NCI-H1417 (cell line): ENCODE results near the gene C2CD4D.
A peak's percentile ranks its signal among the peaks of the same experiment; 100 is the strongest.

Source experiments
- DNase-seq, 3 experiments: peaks; one replicate each; lab custom pipeline; 2025; lab: John Stamatoyannopoulos, UW

Gene C2CD4D

GRCh38 chr1:151814971-151815545 lies 24.6 kb downstream of the C2CD4D start:
- DNase-seq: no peak

- no peak for DNase-seq
Observed at GRCh38 chr1:151814426-151814825, 25.2 kb downstream of the C2CD4D start.

GRCh38 chr1:151813271-151813977 lies 26.2 kb downstream of the C2CD4D start:
- DNase-seq: no peak

- DNase-seq: no peak
Observed at GRCh38 chr1:151811181-151811580, 28.4 kb downstream of the C2CD4D start.

GRCh38 chr1:151809985-151810556 lies 29.5 kb downstream of the C2CD4D start:
- DNase-seq: no peak

- no peak for DNase-seq
Observed at GRCh38 chr1:151809290-151809984, 30.2 kb downstream of the C2CD4D start.

- no peak for DNase-seq
Observed at GRCh38 chr1:151807766-151808165, 31.9 kb downstream of the C2CD4D start.

GRCh38 chr1:151807131-151807530 lies 32.5 kb downstream of the C2CD4D start:
- DNase-seq: no peak

- DNase-seq: no peak
Observed at GRCh38 chr1:151806170-151806569, 33.5 kb downstream of the C2CD4D start.

- DNase-seq: no peak
Observed at GRCh38 chr1:151805066-151805820, 34.4 kb downstream of the C2CD4D start, which contains the start of gene LINGO4. LINGO4 (minus strand) TSS chr1:151805419; CDS start chr1:151802704, 2,715 bp downstream.

- DNase-seq: no peak
Observed at GRCh38 chr1:151803915-151804314, 35.7 kb downstream of the C2CD4D start.

- no peak for DNase-seq
Observed at GRCh38 chr1:151803164-151803563, 36.5 kb downstream of the C2CD4D start.

GRCh38 chr1:151802372-151802771 lies 37.2 kb downstream of the C2CD4D start:
- DNase-seq: no peak

- no peak for DNase-seq
Observed at GRCh38 chr1:151801846-151802245, 37.8 kb downstream of the C2CD4D start.

- no peak for DNase-seq
Observed at GRCh38 chr1:151801310-151801820, 38.3 kb downstream of the C2CD4D start.

GRCh38 chr1:151800830-151801229 lies 38.8 kb downstream of the C2CD4D start:
- DNase-seq: no peak

GRCh38 chr1:151799179-151800022 lies 40.2 kb downstream of the C2CD4D start:
- DNase-seq: no peak

GRCh38 chr1:151798571-151798970 lies 41.0 kb downstream of the C2CD4D start:
- DNase-seq: no peak

GRCh38 chr1:151790940-151791651 lies 48.5 kb downstream of the C2CD4D start:
- DNase-seq: peak in 2 of 3 experiments; percentile 55 to 64
